HCT116 (cell line): ENCODE results near the gene JPH3. TPM values are rescaled to one million over a fixed set of nuclear protein-coding genes. Genes with fewer than 3 reads are reported as not detected.

Experiments used
- ATAC-seq: fragments of 200-7000 bp; cut with Tn5 transposase; 2 replicates; pipeline ENCODE4 v1.9.1; 2020; ENCODE audit warnings: mild to moderate bottlenecking, moderate library complexity
- BruUV-seq: library from RNA; stranded (reverse); fragments of 400-500 nt; replicated peaks from 2 replicates; lab custom pipeline; 2021; lab: Mats Ljungman, UMichigan
- CTCF ChIA-PET: fragments of 300-600 bp; sonication (Branson Sonifier 250); formaldehyde crosslinking; loops from one replicate; lab custom pipeline; 2021; ENCODE audit warnings: antibody characterized with exemption; lab: Charles Lee
- POLR2A ChIA-PET: fragments of 300-600, 350-600 bp; sonication (Branson Sonifier 250); formaldehyde crosslinking; loops from one replicate; lab custom pipeline; 2021; ENCODE audit warnings: antibody characterized with exemption; lab: Charles Lee
- RAD21 ChIA-PET, 2 experiments: fragments of 300-600 bp; sonication (Branson Sonifier 250); formaldehyde crosslinking; loops; one replicate each; lab custom pipeline; 2023; ENCODE audit warnings: low total read pairs in 2 of 2; ENCODE audit not compliant: uncharacterized antibody in 2 of 2, unreplicated experiment in 2 of 2, low non-redundant PET in 1 of 2; lab: Charles Lee
- DNase-seq: peaks from one replicate; pipeline ENCODE4 v3.0.0-alpha.2; 2010; ENCODE audit warnings: low read depth, low spot score
- H2AFZ ChIP-seq: fragments of 200-600 bp; shearing (Covaris generic), sonication (generic); 2 replicates; pipeline ENCODE4 v1.6.1; 2017; ENCODE audit warnings: low read depth, mixed run types, mixed read lengths, antibody characterized with exemption, low read length; ENCODE audit not compliant: poor library complexity, severe bottlenecking
- H3K27ac ChIP-seq: 2 replicates; pipeline ENCODE4 v1.5.1; 2012; ENCODE audit warnings: low read depth, low read length
- H3K27me3 ChIP-seq: fragments of 200-600 bp; sonication (generic); 2 replicates; pipeline ENCODE4 v1.6.1; 2016; ENCODE audit warnings: mixed run types, low read length, mixed read lengths; ENCODE audit not compliant: insufficient read depth
- H3K36me3 ChIP-seq, 2 experiments: fragments of 200-500 bp in 1 of 2; fragments of 200-600 bp in 1 of 2; sonication (Bioruptor generic) in 1 of 2; sonication (generic) in 1 of 2; 2 replicates each; pipeline versions ENCODE4 v1.5.1 to v1.6.1; 2014 to 2016; ENCODE audit warnings: low read length in 2 of 2, inconsistent platforms in 1 of 2, mixed read lengths in 1 of 2, mixed run types in 1 of 2; ENCODE audit not compliant: insufficient read depth in 2 of 2, control insufficient read depth in 1 of 2
- H3K4me1 ChIP-seq, 2 experiments: fragments of 200-600 bp in 1 of 2; sonication (generic) in 1 of 2; 2 replicates each; pipeline versions ENCODE4 v1.5.1 to v1.6.1; 2012 to 2017; ENCODE audit warnings: low read length in 2 of 2, inconsistent platforms in 1 of 2, mild to moderate bottlenecking in 1 of 2, mixed read lengths in 1 of 2, mixed run types in 1 of 2, moderate library complexity in 1 of 2; ENCODE audit not compliant: insufficient read depth in 2 of 2, control insufficient read depth in 1 of 2
- H3K4me2 ChIP-seq: fragments of 200-600 bp; sonication (generic); 2 replicates; pipeline ENCODE4 v1.6.1; 2017; ENCODE audit warnings: mixed run types, low read length, mixed read lengths
- H3K4me3 ChIP-seq, 2 experiments: fragments of 200-600 bp in 1 of 2; sonication (generic) in 1 of 2; replicated peaks in 1 of 2; 2 replicates each; pipeline ENCODE4 v1.5.1; 2011 to 2016; ENCODE audit warnings: low read length in 2 of 2, control low read depth in 1 of 2, low read depth in 1 of 2, mild to moderate bottlenecking in 1 of 2, mixed read lengths in 1 of 2, mixed run types in 1 of 2
- H3K79me2 ChIP-seq: fragments of 200-600 bp; sonication (generic); 2 replicates; pipeline ENCODE4 v1.6.1; 2017; ENCODE audit warnings: mild to moderate bottlenecking, mixed run types, low read length, moderate library complexity, mixed read lengths; ENCODE audit not compliant: insufficient read depth
- H3K9ac ChIP-seq: fragments of 200-600 bp; sonication (generic); 2 replicates; pipeline ENCODE4 v1.6.1; 2016; ENCODE audit warnings: low read length, mixed read lengths
- H3K9me2 ChIP-seq: fragments of 200-600 bp; sonication (generic), shearing (Covaris generic); 2 replicates; pipeline ENCODE4 v1.6.1; 2017; ENCODE audit warnings: mixed run types, mild to moderate bottlenecking, moderate library complexity; ENCODE audit not compliant: insufficient read depth
- H3K9me3 ChIP-seq, 2 experiments: fragments of 200-500 bp in 1 of 2; fragments of 200-600 bp in 1 of 2; sonication (Bioruptor generic) in 1 of 2; sonication (generic) in 1 of 2; 2 replicates each; pipeline ENCODE4 v1.6.1; 2014 to 2017; ENCODE audit warnings: low read length in 2 of 2, mixed read lengths in 2 of 2, inconsistent platforms in 1 of 2, low read depth in 1 of 2, mild to moderate bottlenecking in 1 of 2, mixed run types in 1 of 2, moderate library complexity in 1 of 2; ENCODE audit not compliant: control insufficient read depth in 1 of 2, insufficient read depth in 1 of 2
- H4K20me1 ChIP-seq: fragments of 200-600 bp; sonication (generic), shearing (Covaris generic); 2 replicates; pipeline ENCODE4 v1.6.1; 2017; ENCODE audit warnings: mixed run types, mild to moderate bottlenecking, moderate library complexity; ENCODE audit not compliant: insufficient read depth
- CBX3 ChIP-seq: IDR thresholded peaks from 2 replicates; pipeline ENCODE4 v1.6.1; 2012; ENCODE audit warnings: low read depth
- CEBPB ChIP-seq: IDR thresholded peaks from 2 replicates; pipeline ENCODE4 v1.6.1; 2012; ENCODE audit warnings: low read depth
- EGR1 ChIP-seq: IDR thresholded peaks from 2 replicates; pipeline ENCODE4 v1.6.1; 2012; ENCODE audit warnings: low read depth
- ELF1 ChIP-seq: IDR thresholded peaks from 2 replicates; pipeline ENCODE4 v1.6.1; 2012; ENCODE audit warnings: low read depth, borderline replicate concordance
- FOSL1 ChIP-seq: IDR thresholded peaks from 2 replicates; pipeline ENCODE4 v1.6.1; 2012; ENCODE audit warnings: low read depth
- JUND ChIP-seq: IDR thresholded peaks from 2 replicates; pipeline ENCODE4 v1.6.1; 2012
- POLR2A ChIP-seq: IDR thresholded peaks from 2 replicates; pipeline ENCODE4 v1.7.0; 2011; ENCODE audit warnings: borderline replicate concordance; ENCODE audit not compliant: insufficient read depth, insufficient read length; ENCODE audit errors: extremely low read depth
- POLR2AphosphoS5 ChIP-seq: IDR thresholded peaks from 2 replicates; pipeline ENCODE4 v1.6.1; 2011; ENCODE audit warnings: mild to moderate bottlenecking, low read depth, low read length, moderate library complexity
- RAD21 ChIP-seq: IDR thresholded peaks from 2 replicates; pipeline ENCODE4 v1.6.1; 2012; ENCODE audit warnings: low read depth, mild to moderate bottlenecking
- SIN3A ChIP-seq: IDR thresholded peaks from 2 replicates; pipeline ENCODE4 v1.6.1; 2012; ENCODE audit warnings: low read depth
- SRF ChIP-seq: IDR thresholded peaks from 2 replicates; pipeline ENCODE4 v1.6.1; 2012; ENCODE audit warnings: low read depth
- YY1 ChIP-seq: IDR thresholded peaks from 2 replicates; pipeline ENCODE4 v1.6.1; 2011; ENCODE audit warnings: low read length, low read depth, moderate library complexity, mild to moderate bottlenecking; ENCODE audit not compliant: insufficient replicate concordance; ENCODE audit errors: extremely low read depth
- ZFX ChIP-seq: fragments of 450-650 bp; IDR thresholded peaks from 2 replicates; pipeline ENCODE4 v1.6.1; 2017
- ZNF274 ChIP-seq: fragments of 200-500 bp; sonication (Bioruptor generic); IDR thresholded peaks from 2 replicates; pipeline ENCODE4 v1.6.1; 2014; ENCODE audit warnings: mild to moderate bottlenecking, low read depth, low read length, inconsistent platforms
- intact Hi-C: fragments of 100-400 bp; cut with micrococcal nuclease; formaldehyde crosslinking; loops from 2 replicates; pipeline ENCODE4 v1.10.0; 2022
- total RNA-seq: library from RNA; stranded (reverse); gene quantifications from one replicate; pipeline ENCODE4 v1.2.1, GENCODE V29; 2021; ENCODE audit not compliant: unreplicated experiment
- TF ChIP-seq, protein P1 (sequence below): IDR thresholded peaks from 2 replicates; pipeline ENCODE4 v1.6.1; 2012
- TF ChIP-seq, protein P2 (sequence below): IDR thresholded peaks from 2 replicates; pipeline ENCODE4 v1.6.1; 2011; ENCODE audit warnings: mild to moderate bottlenecking, low read length, moderate library complexity; ENCODE audit not compliant: insufficient replicate concordance; ENCODE audit errors: extremely low read depth
- TF ChIP-seq, protein P3 (sequence below), 3 experiments: fragments of 200-600 bp in 1 of 3; sonication (generic) in 1 of 3; IDR thresholded peaks in 2 of 3; conservative IDR thresholded peaks in 1 of 3; 2 replicates each; pipeline ENCODE4 v1.5.1; 2012 to 2017; ENCODE audit warnings: low read depth in 2 of 3, low read length in 2 of 3, antibody characterized with exemption in 1 of 3, borderline replicate concordance in 1 of 3, control low read depth in 1 of 3, mild to moderate bottlenecking in 1 of 3, mixed read lengths in 1 of 3, mixed run types in 1 of 3, moderate library complexity in 1 of 3; ENCODE audit not compliant: insufficient read depth in 1 of 3
- TF ChIP-seq, protein P4 (sequence below): IDR thresholded peaks from 2 replicates; pipeline ENCODE4 v1.6.1; 2012; ENCODE audit warnings: low read depth

Gene JPH3
- total RNA-seq, 1 experiment from 2014 or later: 0.10 TPM

DNA sequence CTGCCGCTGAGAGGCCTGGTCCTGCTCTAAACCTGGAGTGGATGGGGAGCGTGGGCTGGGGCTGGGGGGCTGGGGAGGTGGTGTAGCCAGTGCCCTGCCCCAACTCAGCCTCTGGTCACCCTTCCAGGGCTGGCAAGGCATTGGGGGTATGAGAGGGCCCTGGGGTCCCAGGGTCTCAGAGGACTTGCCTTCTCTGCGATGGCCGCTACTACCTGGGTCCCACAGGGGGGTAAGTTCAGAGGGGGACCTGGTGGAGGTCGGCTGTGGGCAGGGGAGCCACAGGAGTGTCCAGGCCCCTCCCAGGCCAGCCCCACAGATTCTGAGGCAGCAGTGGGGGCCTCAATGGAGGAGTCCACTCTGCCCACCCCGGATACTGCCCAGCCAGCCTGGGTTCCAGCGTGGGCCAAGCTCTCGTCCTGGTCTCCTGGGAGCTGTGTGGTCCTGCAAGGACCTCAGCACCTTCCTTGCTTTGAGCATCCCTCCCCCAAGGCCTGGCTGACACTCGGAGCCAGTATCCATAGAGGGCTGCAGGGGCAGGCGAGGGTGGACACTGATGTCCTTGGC is 20.5 kb downstream of the JPH3 start:
- Histone ChIP-seq H3K4me3 (no peak overlapping the region), H3K9me3 (no peaks in the 10 kb centered on the region), H3K4me2 (no peak overlapping the region), H3K4me1 (peaks cover 0 to 5% of the 10 kb centered on the region in 2 experiments; a peak in 2 of 4 replicates), H3K79me2 (no peaks in the 10 kb centered on the region), H3K36me3 (no peaks in the 10 kb centered on the region), H4K20me1 (no peaks in the 10 kb centered on the region), H3K9me2 (no peaks in the 10 kb centered on the region), H3K27me3 (no peaks in the 10 kb centered on the region), H3K9ac (no peak overlapping the region), H2AFZ (no peak overlapping the region), H3K27ac (no peak overlapping the region)
- ChIA-PET RAD21 (no interaction called here), CTCF (interaction anchor here (1.5 to 1.6 kb wide), 2 partner anchors 12 to 13 kb away, joined by 3 to 4 read pairs; no protein-coding TSS in a partner anchor), POLR2A (no interaction called here)
- DNase-seq (no peak), ATAC-seq (no peak)
- TF ChIP-seq SIN3A (no peak), RAD21 (no peak), ELF1 (no peak), POLR2A (no peak), ZFX (no peak), YY1 (no peak), EGR1 (no peak), POLR2AphosphoS5 (no peak), SRF (no peak), CBX3 (no peak), ZNF274 (no peak), FOSL1 (no peak), CEBPB (no peak), JUND (no peak)
- TF ChIP-seq, protein P1, sequence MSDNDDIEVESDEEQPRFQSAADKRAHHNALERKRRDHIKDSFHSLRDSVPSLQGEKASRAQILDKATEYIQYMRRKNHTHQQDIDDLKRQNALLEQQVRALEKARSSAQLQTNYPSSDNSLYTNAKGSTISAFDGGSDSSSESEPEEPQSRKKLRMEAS: no peak
- TF ChIP-seq, protein P2, sequence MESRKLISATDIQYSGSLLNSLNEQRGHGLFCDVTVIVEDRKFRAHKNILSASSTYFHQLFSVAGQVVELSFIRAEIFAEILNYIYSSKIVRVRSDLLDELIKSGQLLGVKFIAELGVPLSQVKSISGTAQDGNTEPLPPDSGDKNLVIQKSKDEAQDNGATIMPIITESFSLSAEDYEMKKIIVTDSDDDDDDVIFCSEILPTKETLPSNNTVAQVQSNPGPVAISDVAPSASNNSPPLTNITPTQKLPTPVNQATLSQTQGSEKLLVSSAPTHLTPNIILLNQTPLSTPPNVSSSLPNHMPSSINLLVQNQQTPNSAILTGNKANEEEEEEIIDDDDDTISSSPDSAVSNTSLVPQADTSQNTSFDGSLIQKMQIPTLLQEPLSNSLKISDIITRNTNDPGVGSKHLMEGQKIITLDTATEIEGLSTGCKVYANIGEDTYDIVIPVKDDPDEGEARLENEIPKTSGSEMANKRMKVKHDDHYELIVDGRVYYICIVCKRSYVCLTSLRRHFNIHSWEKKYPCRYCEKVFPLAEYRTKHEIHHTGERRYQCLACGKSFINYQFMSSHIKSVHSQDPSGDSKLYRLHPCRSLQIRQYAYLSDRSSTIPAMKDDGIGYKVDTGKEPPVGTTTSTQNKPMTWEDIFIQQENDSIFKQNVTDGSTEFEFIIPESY: no peak
- TF ChIP-seq, protein P3, sequence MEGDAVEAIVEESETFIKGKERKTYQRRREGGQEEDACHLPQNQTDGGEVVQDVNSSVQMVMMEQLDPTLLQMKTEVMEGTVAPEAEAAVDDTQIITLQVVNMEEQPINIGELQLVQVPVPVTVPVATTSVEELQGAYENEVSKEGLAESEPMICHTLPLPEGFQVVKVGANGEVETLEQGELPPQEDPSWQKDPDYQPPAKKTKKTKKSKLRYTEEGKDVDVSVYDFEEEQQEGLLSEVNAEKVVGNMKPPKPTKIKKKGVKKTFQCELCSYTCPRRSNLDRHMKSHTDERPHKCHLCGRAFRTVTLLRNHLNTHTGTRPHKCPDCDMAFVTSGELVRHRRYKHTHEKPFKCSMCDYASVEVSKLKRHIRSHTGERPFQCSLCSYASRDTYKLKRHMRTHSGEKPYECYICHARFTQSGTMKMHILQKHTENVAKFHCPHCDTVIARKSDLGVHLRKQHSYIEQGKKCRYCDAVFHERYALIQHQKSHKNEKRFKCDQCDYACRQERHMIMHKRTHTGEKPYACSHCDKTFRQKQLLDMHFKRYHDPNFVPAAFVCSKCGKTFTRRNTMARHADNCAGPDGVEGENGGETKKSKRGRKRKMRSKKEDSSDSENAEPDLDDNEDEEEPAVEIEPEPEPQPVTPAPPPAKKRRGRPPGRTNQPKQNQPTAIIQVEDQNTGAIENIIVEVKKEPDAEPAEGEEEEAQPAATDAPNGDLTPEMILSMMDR (IDR thresholded peaks at IDR 0.05 in 2 of 3, conservative IDR thresholded peaks at IDR 0.05 in 1 of 3; ENCODE audit: borderline replicate concordance in 1 of 3, insufficient read depth in 1 of 3, low read depth in 2 of 3, low read length in 2 of 3): no peak
- TF ChIP-seq, protein P4, sequence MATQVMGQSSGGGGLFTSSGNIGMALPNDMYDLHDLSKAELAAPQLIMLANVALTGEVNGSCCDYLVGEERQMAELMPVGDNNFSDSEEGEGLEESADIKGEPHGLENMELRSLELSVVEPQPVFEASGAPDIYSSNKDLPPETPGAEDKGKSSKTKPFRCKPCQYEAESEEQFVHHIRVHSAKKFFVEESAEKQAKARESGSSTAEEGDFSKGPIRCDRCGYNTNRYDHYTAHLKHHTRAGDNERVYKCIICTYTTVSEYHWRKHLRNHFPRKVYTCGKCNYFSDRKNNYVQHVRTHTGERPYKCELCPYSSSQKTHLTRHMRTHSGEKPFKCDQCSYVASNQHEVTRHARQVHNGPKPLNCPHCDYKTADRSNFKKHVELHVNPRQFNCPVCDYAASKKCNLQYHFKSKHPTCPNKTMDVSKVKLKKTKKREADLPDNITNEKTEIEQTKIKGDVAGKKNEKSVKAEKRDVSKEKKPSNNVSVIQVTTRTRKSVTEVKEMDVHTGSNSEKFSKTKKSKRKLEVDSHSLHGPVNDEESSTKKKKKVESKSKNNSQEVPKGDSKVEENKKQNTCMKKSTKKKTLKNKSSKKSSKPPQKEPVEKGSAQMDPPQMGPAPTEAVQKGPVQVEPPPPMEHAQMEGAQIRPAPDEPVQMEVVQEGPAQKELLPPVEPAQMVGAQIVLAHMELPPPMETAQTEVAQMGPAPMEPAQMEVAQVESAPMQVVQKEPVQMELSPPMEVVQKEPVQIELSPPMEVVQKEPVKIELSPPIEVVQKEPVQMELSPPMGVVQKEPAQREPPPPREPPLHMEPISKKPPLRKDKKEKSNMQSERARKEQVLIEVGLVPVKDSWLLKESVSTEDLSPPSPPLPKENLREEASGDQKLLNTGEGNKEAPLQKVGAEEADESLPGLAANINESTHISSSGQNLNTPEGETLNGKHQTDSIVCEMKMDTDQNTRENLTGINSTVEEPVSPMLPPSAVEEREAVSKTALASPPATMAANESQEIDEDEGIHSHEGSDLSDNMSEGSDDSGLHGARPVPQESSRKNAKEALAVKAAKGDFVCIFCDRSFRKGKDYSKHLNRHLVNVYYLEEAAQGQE: no peak
- intact Hi-C loops: no loop called here
- no TSS peak for BruUV-seq
